Lung (tissue), 12 donors: ENCODE data around the gene FUNDC1. TPM values are rescaled to one million over a fixed set of nuclear protein-coding genes. Genes with fewer than 3 reads are reported as not detected.

Source experiments
- ATAC-seq: fragments of 200-7000 bp; cut with Tn5 transposase; one replicate; pipeline ENCODE4 v1.9.1; 2020; ENCODE audit warnings: moderate number of reproducible peaks; ENCODE audit not compliant: insufficient read depth, low FRiP score
- DNase-seq, 3 donors: peaks; one replicate each; pipeline ENCODE4 v3.0.0-alpha.2; 2013 to 2017
- H3K27ac ChIP-seq, 2 donors: one replicate each; pipeline ENCODE4 v1.5.1; 2013; ENCODE audit warnings: mild to moderate bottlenecking in 2 of 2, moderate library complexity in 2 of 2, control low read depth in 1 of 2, inconsistent platforms in 1 of 2, low read depth in 1 of 2, low read length in 1 of 2
- H3K27me3 ChIP-seq, 3 donors: one replicate each; pipeline ENCODE4 v1.5.1; 2013; ENCODE audit warnings: low read length in 2 of 3; ENCODE audit not compliant: control insufficient read depth in 3 of 3, insufficient read depth in 3 of 3
- H3K36me3 ChIP-seq, 4 donors: one replicate each; pipeline ENCODE4 v1.5.1; 2013; ENCODE audit warnings: low read length in 4 of 4, mild to moderate bottlenecking in 1 of 4, moderate library complexity in 1 of 4; ENCODE audit not compliant: control insufficient read depth in 4 of 4, insufficient read depth in 4 of 4
- H3K4me1 ChIP-seq, 5 donors: one replicate each; pipeline ENCODE4 v1.5.1; 2013; ENCODE audit warnings: low read length in 5 of 5, mild to moderate bottlenecking in 2 of 5, moderate library complexity in 1 of 5; ENCODE audit not compliant: control insufficient read depth in 5 of 5, insufficient read depth in 5 of 5
- H3K4me3 ChIP-seq: one replicate; pipeline ENCODE4 v1.5.1; 2013; ENCODE audit warnings: mild to moderate bottlenecking, control low read depth, moderate library complexity
- H3K9ac ChIP-seq, 2 donors: one replicate each; pipeline ENCODE4 v1.5.1; 2013; ENCODE audit warnings: low read length in 2 of 2, control low read depth in 1 of 2; ENCODE audit not compliant: insufficient read depth in 1 of 2
- H3K9me3 ChIP-seq, 4 donors: one replicate each; pipeline ENCODE4 v1.5.1; 2013; ENCODE audit warnings: low read length in 3 of 4, mild to moderate bottlenecking in 1 of 4, moderate library complexity in 1 of 4; ENCODE audit not compliant: control insufficient read depth in 4 of 4, insufficient read depth in 3 of 4
- CTCF ChIP-seq: IDR thresholded peaks from 2 replicates; pipeline ENCODE4 v1.5.1; 2012; ENCODE audit warnings: mild to moderate bottlenecking; ENCODE audit errors: control extremely low read depth, extremely low read depth
- WGBS, 2 donors: extraction: QIAGEN DNeasy Blood & Tissue Kit; methylation state at CpG; one replicate each; pipeline ENCODE4 v1.1.7; 2013; 5-methylcytosine and 5-hydroxymethylcytosine counted together
- polyA plus RNA-seq, 2 donors: library from polyadenylated mRNA; stranded (reverse); fragments of 200-250 nt; gene quantifications; one replicate each; pipeline ENCODE4 v1.2.1, GENCODE V29; 2013
- total RNA-seq, 2 donors: library from RNA; depleted of rRNA in 1 of 2; stranded (reverse); fragments of >200 nt in 1 of 2; gene quantifications; one replicate each; pipeline ENCODE4 v1.2.1, GENCODE V29; 2014 to 2021
- donor health status: control.
- donor health status: control.
- donor health status: Bipolar disorder and iron deficiency.
- donor health status: healthy.
- donor health status: DM: yes; HTN: yes; CAD: no.

Gene FUNDC1
- total and polyA plus RNA-seq, 4 donors: 10.0 to 16.0 (median 13.5) TPM

GRCh38 chrX:44529310-44529709, 13.3 kb downstream of the FUNDC1 start:
- Histone ChIP-seq H3K9ac (no peak overlapping the region), H3K9me3 (no peaks in the 10 kb centered on the region), H3K4me3 (no peak overlapping the region), H3K36me3 (peaks cover 0 to under 1% (median 0%) of the 10 kb centered on the region in 4 donors), H3K4me1 (no peaks in the 10 kb centered on the region), H3K27me3 (no peaks in the 10 kb centered on the region), H3K27ac (no peak overlapping the region)
- no peak for DNase-seq
- 86 to 93% methylated on average over 3 of the region's 3 CpGs for WGBS, 2 donors
- TF ChIP-seq CTCF: no peak
- ATAC-seq: no peak

- Histone ChIP-seq H3K9ac (no peak overlapping the region), H3K4me3 (no peak overlapping the region), H3K27me3 (peaks cover 0 to 7% (median 0%) of the 10 kb centered on the region in 3 donors), H3K4me1 (no peaks in the 10 kb centered on the region), H3K36me3 (no peaks in the 10 kb centered on the region), H3K9me3 (no peaks in the 10 kb centered on the region), H3K27ac (no peak overlapping the region)
- ATAC-seq: no peak
- no peak for TF ChIP-seq CTCF
- 37 to 38% methylated on average over 3 of the region's 3 CpGs for WGBS, 2 donors
- no peak for DNase-seq
Observed at GRCh38 chrX:44514272-44514671, 28.4 kb downstream of the FUNDC1 start.

- TF ChIP-seq CTCF: no peak
- ATAC-seq: no peak
- DNase-seq: no peak
- H3K9me3 ChIP-seq: no peaks in the 10 kb centered on the region
- H3K4me3 ChIP-seq: no peak overlapping the region
- 90 to 92% methylated on average over 2 of the region's 2 CpGs for WGBS, 2 donors
- no peak overlapping the region for H3K27ac ChIP-seq
- no peak overlapping the region for H3K9ac ChIP-seq
- H3K36me3 ChIP-seq: no peaks in the 10 kb centered on the region
- H3K4me1 ChIP-seq: no peaks in the 10 kb centered on the region
- H3K27me3 ChIP-seq: peaks cover 0 to 5% (median 0%) of the 10 kb centered on the region in 3 donors
Observed at GRCh38 chrX:44507292-44507691, 35.4 kb downstream of the FUNDC1 start.

DNA sequence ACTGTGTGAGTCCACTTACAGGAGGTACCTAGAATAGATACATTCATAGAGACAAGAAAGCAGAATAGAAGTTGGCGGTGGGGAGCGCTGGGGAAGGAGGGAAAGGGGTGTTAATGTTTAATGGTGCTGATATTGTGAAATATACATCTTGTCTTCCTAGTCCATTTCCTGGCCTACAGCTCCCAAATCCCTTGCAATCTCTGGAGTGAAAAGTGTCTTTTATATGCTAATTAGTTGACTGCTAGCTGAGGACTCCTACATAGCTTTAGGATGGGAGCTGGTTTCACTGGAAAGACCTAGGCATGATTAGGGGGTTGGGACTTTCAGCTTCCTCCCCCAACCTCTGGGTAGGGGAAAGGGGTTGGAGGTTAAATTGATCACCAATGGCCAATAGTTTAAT, 36.0 kb downstream of the FUNDC1 start:
- H3K27ac ChIP-seq: no peak overlapping the region
- TF ChIP-seq CTCF: no peak
- ATAC-seq: no peak
- peaks cover 0 to 5% (median 0%) of the 10 kb centered on the region in 3 donors for H3K27me3 ChIP-seq
- no peaks in the 10 kb centered on the region for H3K36me3 ChIP-seq
- H3K9me3 ChIP-seq: no peaks in the 10 kb centered on the region
- no peak overlapping the region for H3K4me3 ChIP-seq
- 80 to 92% methylated on average over 2 of the region's 2 CpGs for WGBS, 2 donors
- H3K4me1 ChIP-seq: no peaks in the 10 kb centered on the region
- no peak overlapping the region for H3K9ac ChIP-seq
- no peak for DNase-seq
